ENCODE results near the gene SLC1A7. TPM values are rescaled to one million over a fixed set of nuclear protein-coding genes. Genes with fewer than 3 reads are reported as not detected.

SLC1A7 gene
- total and polyA plus RNA-seq, 4 donors: 0.21 to 0.67 (median 0.43) TPM

DNA sequence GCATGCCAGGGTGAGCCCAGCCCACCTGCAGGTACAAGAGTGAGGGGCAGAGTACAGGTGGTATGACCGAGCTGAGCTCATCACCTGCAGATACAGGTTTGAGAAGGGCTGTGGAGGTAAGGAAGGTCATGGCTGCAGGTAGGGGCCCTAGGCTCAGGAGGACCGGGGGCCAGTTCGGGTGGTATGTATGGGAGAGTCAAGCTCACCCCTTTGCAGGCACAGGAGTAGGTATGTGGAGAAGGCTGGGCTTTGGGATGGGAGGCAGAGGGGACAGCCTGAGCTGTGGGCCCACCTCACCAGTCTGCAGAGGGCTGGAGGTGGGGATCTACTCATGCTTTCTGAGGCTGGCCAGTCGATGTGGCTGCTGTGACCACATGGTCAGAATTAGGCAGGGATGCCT, 63.2 kb downstream of the SLC1A7 start (continued):
- TF ChIP-seq, protein P1, sequence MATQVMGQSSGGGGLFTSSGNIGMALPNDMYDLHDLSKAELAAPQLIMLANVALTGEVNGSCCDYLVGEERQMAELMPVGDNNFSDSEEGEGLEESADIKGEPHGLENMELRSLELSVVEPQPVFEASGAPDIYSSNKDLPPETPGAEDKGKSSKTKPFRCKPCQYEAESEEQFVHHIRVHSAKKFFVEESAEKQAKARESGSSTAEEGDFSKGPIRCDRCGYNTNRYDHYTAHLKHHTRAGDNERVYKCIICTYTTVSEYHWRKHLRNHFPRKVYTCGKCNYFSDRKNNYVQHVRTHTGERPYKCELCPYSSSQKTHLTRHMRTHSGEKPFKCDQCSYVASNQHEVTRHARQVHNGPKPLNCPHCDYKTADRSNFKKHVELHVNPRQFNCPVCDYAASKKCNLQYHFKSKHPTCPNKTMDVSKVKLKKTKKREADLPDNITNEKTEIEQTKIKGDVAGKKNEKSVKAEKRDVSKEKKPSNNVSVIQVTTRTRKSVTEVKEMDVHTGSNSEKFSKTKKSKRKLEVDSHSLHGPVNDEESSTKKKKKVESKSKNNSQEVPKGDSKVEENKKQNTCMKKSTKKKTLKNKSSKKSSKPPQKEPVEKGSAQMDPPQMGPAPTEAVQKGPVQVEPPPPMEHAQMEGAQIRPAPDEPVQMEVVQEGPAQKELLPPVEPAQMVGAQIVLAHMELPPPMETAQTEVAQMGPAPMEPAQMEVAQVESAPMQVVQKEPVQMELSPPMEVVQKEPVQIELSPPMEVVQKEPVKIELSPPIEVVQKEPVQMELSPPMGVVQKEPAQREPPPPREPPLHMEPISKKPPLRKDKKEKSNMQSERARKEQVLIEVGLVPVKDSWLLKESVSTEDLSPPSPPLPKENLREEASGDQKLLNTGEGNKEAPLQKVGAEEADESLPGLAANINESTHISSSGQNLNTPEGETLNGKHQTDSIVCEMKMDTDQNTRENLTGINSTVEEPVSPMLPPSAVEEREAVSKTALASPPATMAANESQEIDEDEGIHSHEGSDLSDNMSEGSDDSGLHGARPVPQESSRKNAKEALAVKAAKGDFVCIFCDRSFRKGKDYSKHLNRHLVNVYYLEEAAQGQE (IDR thresholded peaks at IDR 0.05): no peak

DNA sequence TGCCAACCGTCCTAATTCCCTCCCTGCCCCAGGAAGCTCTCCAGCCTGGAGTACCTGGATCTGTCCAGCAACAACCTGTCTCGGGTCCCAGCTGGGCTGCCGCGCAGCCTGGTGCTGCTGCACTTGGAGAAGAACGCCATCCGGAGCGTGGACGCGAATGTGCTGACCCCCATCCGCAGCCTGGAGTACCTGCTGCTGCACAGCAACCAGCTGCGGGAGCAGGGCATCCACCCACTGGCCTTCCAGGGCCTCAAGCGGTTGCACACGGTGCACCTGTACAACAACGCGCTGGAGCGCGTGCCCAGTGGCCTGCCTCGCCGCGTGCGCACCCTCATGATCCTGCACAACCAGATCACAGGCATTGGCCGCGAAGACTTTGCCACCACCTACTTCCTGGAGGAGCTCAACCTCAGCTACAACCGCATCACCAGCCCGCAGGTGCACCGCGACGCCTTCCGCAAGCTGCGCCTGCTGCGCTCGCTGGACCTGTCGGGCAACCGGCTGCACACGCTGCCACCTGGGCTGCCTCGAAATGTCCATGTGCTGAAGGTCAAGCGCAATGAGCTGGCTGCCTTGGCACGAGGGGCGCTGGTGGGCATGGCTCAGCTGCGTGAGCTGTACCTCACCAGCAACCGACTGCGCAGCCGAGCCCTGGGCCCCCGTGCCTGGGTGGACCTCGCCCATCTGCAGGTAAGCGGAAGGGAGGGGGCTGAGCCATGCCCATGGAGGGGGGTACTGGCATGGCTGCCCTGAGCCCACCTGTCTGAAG, 63.9 kb downstream of the SLC1A7 start:
- TF ChIP-seq YY1 (IDR thresholded peaks at IDR 0.05): no peak
- no peak for TF ChIP-seq GABPA (IDR thresholded peaks at IDR 0.05 in 1 of 2, conservative IDR thresholded peaks at IDR 0.05 in 1 of 2)
- TF ChIP-seq RXRA (IDR thresholded peaks at IDR 0.05): no peak
- no peak for TF ChIP-seq NR2F2 (IDR thresholded peaks at IDR 0.05)
- TF ChIP-seq JUND (IDR thresholded peaks at IDR 0.05): no peak
- TF ChIP-seq, protein P2, sequence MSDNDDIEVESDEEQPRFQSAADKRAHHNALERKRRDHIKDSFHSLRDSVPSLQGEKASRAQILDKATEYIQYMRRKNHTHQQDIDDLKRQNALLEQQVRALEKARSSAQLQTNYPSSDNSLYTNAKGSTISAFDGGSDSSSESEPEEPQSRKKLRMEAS (IDR thresholded peaks at IDR 0.05): no peak
- no peak for TF ChIP-seq SP1 (IDR thresholded peaks at IDR 0.05)
- Histone ChIP-seq H3K4me3 (ENCODE audit: low read depth in 1 of 3, low read length in 3 of 3) (no peak overlapping the region), H3K9me3 (ENCODE audit: control insufficient read depth in 4 of 4, low read length in 3 of 4) (no peaks in the 10 kb centered on the region), H3K4me1 (ENCODE audit: control insufficient read depth in 4 of 4, insufficient read depth in 4 of 4, low read length in 3 of 4) (no peaks in the 10 kb centered on the region), H3K27me3 (ENCODE audit: control insufficient read depth in 4 of 4, insufficient read depth in 4 of 4, low read length in 3 of 4) (no peaks in the 10 kb centered on the region), H3K27ac (ENCODE audit: low read depth in 1 of 2, low read length in 2 of 2) (no peak overlapping the region), H3K36me3 (ENCODE audit: control insufficient read depth in 4 of 4, insufficient read depth in 3 of 4, low read depth in 1 of 4, low read length in 3 of 4) (no peaks in the 10 kb centered on the region), H3K9ac (ENCODE audit: low read depth in 1 of 2, low read length in 2 of 2) (no peak overlapping the region)
- DNase-seq (ENCODE audit: low spot score): no peak
- 97% methylated on average over 46 of the region's 46 CpGs for WGBS

DNA sequence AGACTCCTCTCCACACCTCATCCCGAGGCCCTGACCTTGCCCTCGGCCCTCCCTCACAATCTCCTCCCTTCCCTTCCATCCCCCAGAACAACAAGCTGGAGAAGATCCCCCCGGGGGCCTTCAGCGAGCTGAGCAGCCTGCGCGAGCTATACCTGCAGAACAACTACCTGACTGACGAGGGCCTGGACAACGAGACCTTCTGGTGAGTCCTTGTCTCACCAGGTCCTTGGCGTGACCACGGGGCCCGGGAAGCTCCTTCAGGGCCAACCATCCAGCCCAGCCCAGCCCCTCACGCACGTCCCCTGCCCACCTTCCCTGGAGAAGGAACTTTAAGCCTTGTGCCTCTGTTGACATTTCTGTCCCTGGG, 64.9 kb downstream of the SLC1A7 start:
- H3K27me3 ChIP-seq (ENCODE audit: control insufficient read depth in 4 of 4, insufficient read depth in 4 of 4, low read length in 3 of 4): no peaks in the 10 kb centered on the region
- H3K9ac ChIP-seq (ENCODE audit: low read depth in 1 of 2, low read length in 2 of 2): no peak overlapping the region
- H3K4me1 ChIP-seq (ENCODE audit: control insufficient read depth in 4 of 4, insufficient read depth in 4 of 4, low read length in 3 of 4): no peaks in the 10 kb centered on the region
- H3K9me3 ChIP-seq (ENCODE audit: control insufficient read depth in 4 of 4, low read length in 3 of 4): no peaks in the 10 kb centered on the region
- H3K4me3 ChIP-seq (ENCODE audit: low read depth in 1 of 3, low read length in 3 of 3): no peak overlapping the region
- WGBS: 94% methylated on average over 13 of the region's 13 CpGs
- no peak overlapping the region for H3K27ac ChIP-seq (ENCODE audit: low read depth in 1 of 2, low read length in 2 of 2)
- DNase-seq (ENCODE audit: low spot score): no peak
- no peaks in the 10 kb centered on the region for H3K36me3 ChIP-seq (ENCODE audit: control insufficient read depth in 4 of 4, insufficient read depth in 3 of 4, low read depth in 1 of 4, low read length in 3 of 4)
- no peak for TF ChIP-seq EGR1 (IDR thresholded peaks at IDR 0.05; ENCODE audit: low read depth in 2 of 2)

DNA sequence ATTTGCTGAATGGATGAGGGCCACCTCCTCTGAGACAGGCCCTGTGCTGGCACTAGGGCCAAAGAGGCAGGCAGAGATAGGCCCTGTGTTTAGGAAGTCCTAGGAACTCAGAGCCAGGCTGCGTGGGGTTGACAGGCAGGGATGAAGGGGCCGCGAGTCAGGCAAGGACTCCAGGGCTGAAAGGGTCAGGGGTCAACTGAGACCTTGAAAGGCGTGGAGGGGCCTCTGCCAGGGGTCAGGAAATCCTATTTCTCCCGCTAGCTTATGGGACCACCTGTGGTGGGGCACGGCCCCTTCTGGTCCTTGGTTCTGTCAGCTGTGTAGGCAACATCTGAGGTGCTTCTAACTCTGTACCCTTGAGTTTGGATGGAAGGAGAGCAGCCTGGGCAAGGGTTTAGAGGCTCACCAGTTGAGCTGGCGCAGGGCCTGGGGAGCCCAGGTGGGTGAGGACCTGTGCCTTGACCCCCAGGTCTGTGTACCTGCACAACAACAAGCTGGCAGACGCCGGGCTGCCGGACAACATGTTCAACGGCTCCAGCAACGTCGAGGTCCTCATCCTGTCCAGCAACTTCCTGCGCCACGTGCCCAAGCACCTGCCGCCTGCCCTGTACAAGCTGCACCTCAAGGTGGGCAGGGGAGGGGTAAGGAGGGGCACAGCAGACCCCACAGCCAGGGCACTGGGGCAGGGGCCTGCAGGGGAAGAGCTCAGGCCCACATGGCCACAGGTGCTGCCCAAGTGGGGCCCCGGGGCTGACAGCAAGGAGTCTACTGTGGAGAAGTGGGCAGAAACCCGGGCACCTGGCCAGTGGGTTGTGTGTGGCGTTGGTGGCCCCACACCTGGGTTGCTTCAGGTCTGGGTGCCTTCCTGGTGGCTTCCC, 65.5 kb downstream of the SLC1A7 start:
- Histone ChIP-seq H3K9me3 (ENCODE audit: control insufficient read depth in 4 of 4, low read length in 3 of 4) (no peaks in the 10 kb centered on the region), H3K36me3 (ENCODE audit: control insufficient read depth in 4 of 4, insufficient read depth in 3 of 4, low read depth in 1 of 4, low read length in 3 of 4) (no peaks in the 10 kb centered on the region), H3K4me3 (ENCODE audit: low read depth in 1 of 3, low read length in 3 of 3) (no peak overlapping the region), H3K4me1 (ENCODE audit: control insufficient read depth in 4 of 4, insufficient read depth in 4 of 4, low read length in 3 of 4) (no peaks in the 10 kb centered on the region), H3K27me3 (ENCODE audit: control insufficient read depth in 4 of 4, insufficient read depth in 4 of 4, low read length in 3 of 4) (no peaks in the 10 kb centered on the region), H3K9ac (ENCODE audit: low read depth in 1 of 2, low read length in 2 of 2) (no peak overlapping the region), H3K27ac (ENCODE audit: low read depth in 1 of 2, low read length in 2 of 2) (no peak overlapping the region)
- WGBS: 94% methylated on average over 19 of the region's 19 CpGs
- no peak for DNase-seq (ENCODE audit: low spot score)
- TF ChIP-seq NR2F2 (IDR thresholded peaks at IDR 0.05) (no peak), GABPA (IDR thresholded peaks at IDR 0.05 in 1 of 2, conservative IDR thresholded peaks at IDR 0.05 in 1 of 2) (no peak), EGR1 (IDR thresholded peaks at IDR 0.05; ENCODE audit: low read depth in 2 of 2) (no peak), FOXA2 (IDR thresholded peaks at IDR 0.05) (no peak), RAD21 (IDR thresholded peaks at IDR 0.05) (no peak)
- TF ChIP-seq, protein P1 (IDR thresholded peaks at IDR 0.05): no peak
